Vagina (tissue), 2 donors: ENCODE data around the gene IL22RA1.
A peak's percentile ranks its signal among the peaks of the same experiment; 100 is the strongest.

ENCODE experiments used
- CTCF ChIP-seq, 3 experiments: fragments of 450-650 bp in 2 of 3; fragments of 200-600 bp in 1 of 3; sonication (generic) in 1 of 3; IDR thresholded peaks; one replicate each; pipeline ENCODE4 v1.5.1; 2017 to 2019; ENCODE audit warnings: antibody characterized with exemption in 3 of 3, mild to moderate bottlenecking in 2 of 3, moderate library complexity in 2 of 3
- POLR2A ChIP-seq, 2 donors: fragments of 450-650 bp; IDR thresholded peaks; one replicate each; pipeline ENCODE4 v1.6.1; 2017; ENCODE audit warnings: antibody characterized with exemption in 2 of 2, mild to moderate bottlenecking in 2 of 2, moderate library complexity in 2 of 2
- POLR2AphosphoS5 ChIP-seq, 2 donors: sonication (generic); formaldehyde crosslinking; IDR thresholded peaks; one replicate each; pipeline ENCODE4 v1.9.0; 2017; ENCODE audit warnings: antibody characterized with exemption in 2 of 2, mild to moderate bottlenecking in 2 of 2, low read depth in 1 of 2; ENCODE audit not compliant: insufficient read depth in 1 of 2

- TF ChIP-seq CTCF (IDR thresholded peaks at IDR 0.05): no peak
- no peak for TF ChIP-seq POLR2A (IDR thresholded peaks at IDR 0.05)
- peak in 1 of 2 donors; percentile 53 for TF ChIP-seq POLR2AphosphoS5 (IDR thresholded peaks at IDR 0.05; ENCODE audit: insufficient read depth in 1 of 2, low read depth in 1 of 2)
These were observed 25.1 kb downstream of the IL22RA1 start for GRCh38 chr1:24117722-24118409.
